GM12872 (cell line): ENCODE data around the gene CD300A.

Experiments used
- CTCF ChIP-seq: IDR thresholded peaks from 3 replicates; pipeline ENCODE4 v1.5.1; 2011; ENCODE audit warnings: low read depth, mild to moderate bottlenecking, low read length, moderate library complexity; ENCODE audit not compliant: insufficient read depth

Gene CD300A

GRCh38 chr17:74520016-74520434 is 53.6 kb downstream of the CD300A start:
- no peak for TF ChIP-seq CTCF

GRCh38 chr17:74520790-74521480 is 54.5 kb downstream of the CD300A start:
- TF ChIP-seq CTCF: no peak

GRCh38 chr17:74521701-74522201 is 55.3 kb downstream of the CD300A start:
- no peak for TF ChIP-seq CTCF

- TF ChIP-seq CTCF: no peak
Observed at GRCh38 chr17:74522381-74523105, 56.1 kb downstream of the CD300A start.

GRCh38 chr17:74523308-74523707 is 56.9 kb downstream of the CD300A start:
- TF ChIP-seq CTCF: no peak

GRCh38 chr17:74524653-74525464 is 58.4 kb downstream of the CD300A start:
- TF ChIP-seq CTCF: no peak

GRCh38 chr17:74525465-74525725 is 59.0 kb downstream of the CD300A start:
- no peak for TF ChIP-seq CTCF
